ENCODE data around the gene GDPD5.
A peak's percentile ranks its signal among the peaks of the same experiment; 100 is the strongest.

GDPD5 gene

GRCh38 chr11:75453916-75454655, 71.7 kb downstream of the GDPD5 start:
- no peak overlapping the region for H3K4me3 ChIP-seq (replicated peaks; ENCODE audit: low read depth, low read length)
- no peak for TF ChIP-seq CTCF (IDR thresholded peaks at IDR 0.05; ENCODE audit: low read length, missing control alignments)
- DNase-seq (ENCODE audit: low read depth): peak; percentile 62

- DNase-seq (ENCODE audit: low read depth): no peak
- peak; percentile 50 for TF ChIP-seq CTCF (IDR thresholded peaks at IDR 0.05; ENCODE audit: low read length, missing control alignments)
- no peak overlapping the region for H3K4me3 ChIP-seq (replicated peaks; ENCODE audit: low read depth, low read length)
These were observed 74.6 kb downstream of the GDPD5 start for GRCh38 chr11:75450826-75451821.

- no peak for TF ChIP-seq CTCF (IDR thresholded peaks at IDR 0.05; ENCODE audit: low read length, missing control alignments)
- DNase-seq (ENCODE audit: low read depth): no peak
These were observed 75.5 kb downstream of the GDPD5 start for GRCh38 chr11:75450236-75450635.

GRCh38 chr11:75449776-75450175, 76.0 kb downstream of the GDPD5 start:
- no peak for DNase-seq (ENCODE audit: low read depth)
- TF ChIP-seq CTCF (IDR thresholded peaks at IDR 0.05; ENCODE audit: low read length, missing control alignments): no peak

More at GRCh38 chr11:75450236-75450635, 75.5 kb downstream of the GDPD5 start:
- H3K4me3 ChIP-seq (replicated peaks; ENCODE audit: low read depth, low read length): no peak overlapping the region

GRCh38 chr11:75449271-75449670, 76.5 kb downstream of the GDPD5 start:
- no peak for TF ChIP-seq CTCF (IDR thresholded peaks at IDR 0.05; ENCODE audit: low read length, missing control alignments)
- DNase-seq (ENCODE audit: low read depth): no peak
- no peak overlapping the region for H3K4me3 ChIP-seq (replicated peaks; ENCODE audit: low read depth, low read length)

More at GRCh38 chr11:75449776-75450175, 76.0 kb downstream of the GDPD5 start:
- H3K4me3 ChIP-seq (replicated peaks; ENCODE audit: low read depth, low read length): no peak overlapping the region

- H3K4me3 ChIP-seq (replicated peaks; ENCODE audit: low read depth, low read length): no peak overlapping the region
- no peak for DNase-seq (ENCODE audit: low read depth)
- TF ChIP-seq CTCF (IDR thresholded peaks at IDR 0.05; ENCODE audit: low read length, missing control alignments): no peak
These were observed 78.3 kb downstream of the GDPD5 start for GRCh38 chr11:75447415-75447814.
